ENCODE data around the gene PGPEP1. TPM values are rescaled to one million over a fixed set of nuclear protein-coding genes. Genes with fewer than 3 reads are reported as not detected.
"Not testable (repeated sequence)": the region's sequence is repeated elsewhere in the genome, so short reads cannot be mapped to it uniquely, and the experiment has no call there.

Gene PGPEP1
- total and polyA plus RNA-seq, 4 donors = 13.0 to 41.6 (median 15.0) TPM

GRCh38 chr19:18399008-18399407 lies 58.6 kb downstream of the PGPEP1 start:
- no peak for DNase-seq
- no peak overlapping the region for H3K27ac ChIP-seq (ENCODE audit: low read depth in 1 of 2, low read length in 1 of 2)

DNA sequence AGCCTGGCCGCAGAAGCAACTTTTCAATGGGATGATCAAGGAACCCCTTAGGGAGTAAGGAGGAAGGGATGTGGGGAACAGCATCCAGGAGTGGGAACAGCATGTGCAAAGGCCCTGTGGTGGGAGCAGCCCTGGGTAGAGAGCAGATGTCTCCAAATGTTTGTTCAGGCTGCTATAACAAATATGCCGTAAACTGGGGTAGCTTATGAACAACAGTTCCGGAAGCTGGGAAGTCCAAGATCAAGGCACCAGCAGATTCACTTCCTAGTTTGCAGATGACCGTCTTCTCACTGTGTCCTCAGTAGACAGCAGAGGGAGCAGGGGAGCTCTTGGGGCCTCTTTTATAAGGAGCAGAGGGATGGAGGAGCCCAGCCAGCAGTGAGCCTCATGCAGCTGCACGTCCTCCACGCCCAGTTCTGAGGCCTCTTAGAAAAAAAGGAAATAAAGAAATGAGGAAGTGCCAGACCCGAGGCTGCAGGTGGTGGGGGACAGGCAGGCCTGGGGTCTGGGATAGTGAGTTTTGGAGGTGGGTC lies 61.2 kb downstream of the PGPEP1 start:
- TF ChIP-seq CTCF (IDR thresholded peaks at IDR 0.05; ENCODE audit: control extremely low read depth, extremely low read depth) = no peak
- no peak overlapping the region for H3K4me3 ChIP-seq
- 28 to 41% methylated on average over 7 of the region's 7 CpGs for WGBS, 2 donors

More at GRCh38 chr19:18399008-18399407, 58.6 kb downstream of the PGPEP1 start:
- Histone ChIP-seq H3K4me1 (ENCODE audit: control insufficient read depth in 5 of 5, insufficient read depth in 5 of 5, low read length in 5 of 5) (peaks cover 0 to 6% (median 0%) of the 10 kb centered on the region in 5 donors), H3K9me3 (ENCODE audit: control insufficient read depth in 4 of 4, insufficient read depth in 3 of 4, low read length in 3 of 4) (no peaks in the 10 kb centered on the region), H3K36me3 (ENCODE audit: control insufficient read depth in 4 of 4, insufficient read depth in 4 of 4, low read length in 4 of 4) (no peaks in the 10 kb centered on the region), H3K4me3 (no peak overlapping the region), H3K9ac (ENCODE audit: insufficient read depth in 1 of 2, low read length in 2 of 2) (no peak overlapping the region), H3K27me3 (ENCODE audit: control insufficient read depth in 3 of 3, insufficient read depth in 3 of 3, low read length in 2 of 3) (no peaks in the 10 kb centered on the region)
- no peak for TF ChIP-seq CTCF (IDR thresholded peaks at IDR 0.05; ENCODE audit: control extremely low read depth, extremely low read depth)
- peak; percentile 50 for ATAC-seq (ENCODE audit: insufficient read depth, low FRiP score)
- WGBS, 2 donors = 30 to 50% methylated on average over 6 of the region's 6 CpGs

GRCh38 chr19:18402455-18403248 lies 62.3 kb downstream of the PGPEP1 start:
- not testable (repeated sequence) for H3K9ac ChIP-seq (ENCODE audit: insufficient read depth in 1 of 2, low read length in 2 of 2); ATAC-seq (ENCODE audit: insufficient read depth, low FRiP score); H3K4me3 ChIP-seq; H3K27me3 ChIP-seq (ENCODE audit: control insufficient read depth in 3 of 3, insufficient read depth in 3 of 3, low read length in 2 of 3); H3K27ac ChIP-seq (ENCODE audit: low read depth in 1 of 2, low read length in 1 of 2); H3K4me1 ChIP-seq (ENCODE audit: control insufficient read depth in 5 of 5, insufficient read depth in 5 of 5, low read length in 5 of 5); DNase-seq; H3K9me3 ChIP-seq (ENCODE audit: control insufficient read depth in 4 of 4, insufficient read depth in 3 of 4, low read length in 3 of 4); H3K36me3 ChIP-seq (ENCODE audit: control insufficient read depth in 4 of 4, insufficient read depth in 4 of 4, low read length in 4 of 4)
- WGBS, 2 donors = 42 to 62% methylated on average over 18 of the region's 18 CpGs

More for the DNA sequence above, 61.2 kb downstream of the PGPEP1 start:
- Histone ChIP-seq H3K9ac (ENCODE audit: insufficient read depth in 1 of 2, low read length in 2 of 2) (no peak overlapping the region), H3K4me1 (ENCODE audit: control insufficient read depth in 5 of 5, insufficient read depth in 5 of 5, low read length in 5 of 5) (peaks cover 0 to 6% (median 0%) of the 10 kb centered on the region in 5 donors), H3K27me3 (ENCODE audit: control insufficient read depth in 3 of 3, insufficient read depth in 3 of 3, low read length in 2 of 3) (no peaks in the 10 kb centered on the region), H3K27ac (ENCODE audit: low read depth in 1 of 2, low read length in 1 of 2) (peak overlapping the region in 1 of 2 donors; percentile 60), H3K9me3 (ENCODE audit: control insufficient read depth in 4 of 4, insufficient read depth in 3 of 4, low read length in 3 of 4) (no peaks in the 10 kb centered on the region), H3K36me3 (ENCODE audit: control insufficient read depth in 4 of 4, insufficient read depth in 4 of 4, low read length in 4 of 4) (no peaks in the 10 kb centered on the region)
- ATAC-seq (ENCODE audit: insufficient read depth, low FRiP score) (peak; percentile 30), DNase-seq (peak; percentile 75 to 82 (median 76))

DNA sequence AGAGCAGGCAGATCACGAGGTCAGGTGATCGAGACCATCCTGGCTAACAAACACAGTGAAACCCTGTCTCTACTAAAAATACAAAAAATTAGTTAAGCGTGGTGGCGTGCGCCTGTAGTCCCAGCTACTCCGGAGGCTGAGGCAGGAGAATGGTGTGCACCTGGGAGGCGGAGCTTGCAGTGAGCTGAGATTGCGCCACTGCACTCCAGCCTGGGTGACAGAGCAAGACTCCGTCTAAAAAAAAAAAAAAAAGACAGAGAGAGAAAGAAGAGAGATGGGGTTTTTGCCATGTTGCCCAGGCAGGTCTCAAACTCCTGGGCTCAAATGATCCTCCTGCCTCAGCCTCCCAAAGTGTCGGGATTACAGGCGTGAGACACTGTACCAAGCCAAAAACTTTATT lies 65.4 kb downstream of the PGPEP1 start:
- not testable (repeated sequence) for ATAC-seq (ENCODE audit: insufficient read depth, low FRiP score); H3K27me3 ChIP-seq (ENCODE audit: control insufficient read depth in 3 of 3, insufficient read depth in 3 of 3, low read length in 2 of 3); H3K4me3 ChIP-seq; H3K4me1 ChIP-seq (ENCODE audit: control insufficient read depth in 5 of 5, insufficient read depth in 5 of 5, low read length in 5 of 5); DNase-seq; H3K36me3 ChIP-seq (ENCODE audit: control insufficient read depth in 4 of 4, insufficient read depth in 4 of 4, low read length in 4 of 4); H3K27ac ChIP-seq (ENCODE audit: low read depth in 1 of 2, low read length in 1 of 2); H3K9me3 ChIP-seq (ENCODE audit: control insufficient read depth in 4 of 4, insufficient read depth in 3 of 4, low read length in 3 of 4); H3K9ac ChIP-seq (ENCODE audit: insufficient read depth in 1 of 2, low read length in 2 of 2)
- 83 to 90% methylated on average over 11 of the region's 11 CpGs for WGBS, 2 donors

Measured in lung (tissue), 12 donors.